Activated naive CD4-positive, alpha-beta T cell treated with anti-CD3 and anti-CD28 coated beads, Interleukin-2, amount 10 ng/mL, durations not matched to agents 7 days and 5 days (primary cell): ENCODE results near the gene USP7.

Source experiments
- CTCF ChIA-PET: fragments of 350-600 bp; sonication (Branson Sonifier 250); formaldehyde crosslinking; loops from one replicate; lab custom pipeline; 2021; ENCODE audit warnings: antibody characterized with exemption; lab: Charles Lee
- DNase-seq: peaks from one replicate; pipeline ENCODE4 v3.0.0-alpha.2; 2020
- H3K27ac Mint-ChIP-seq: one replicate; pipeline ENCODE4 v1.8.0; 2021; ENCODE audit warnings: mild to moderate bottlenecking, moderate library complexity, mixed read lengths
- H3K27me3 Mint-ChIP-seq: one replicate; pipeline ENCODE4 v1.8.0; 2021; ENCODE audit warnings: mild to moderate bottlenecking, mixed read lengths
- H3K36me3 Mint-ChIP-seq: one replicate; pipeline ENCODE4 v1.8.0; 2021; ENCODE audit warnings: mixed read lengths
- H3K4me1 Mint-ChIP-seq: one replicate; pipeline ENCODE4 v1.8.0; 2021; ENCODE audit warnings: mixed read lengths
- H3K4me3 Mint-ChIP-seq: one replicate; pipeline ENCODE4 v1.8.0; 2021; ENCODE audit warnings: mild to moderate bottlenecking, moderate library complexity, mixed read lengths
- H3K9me3 Mint-ChIP-seq: one replicate; pipeline ENCODE4 v1.8.0; 2021; ENCODE audit warnings: mixed read lengths

Gene USP7

DNA sequence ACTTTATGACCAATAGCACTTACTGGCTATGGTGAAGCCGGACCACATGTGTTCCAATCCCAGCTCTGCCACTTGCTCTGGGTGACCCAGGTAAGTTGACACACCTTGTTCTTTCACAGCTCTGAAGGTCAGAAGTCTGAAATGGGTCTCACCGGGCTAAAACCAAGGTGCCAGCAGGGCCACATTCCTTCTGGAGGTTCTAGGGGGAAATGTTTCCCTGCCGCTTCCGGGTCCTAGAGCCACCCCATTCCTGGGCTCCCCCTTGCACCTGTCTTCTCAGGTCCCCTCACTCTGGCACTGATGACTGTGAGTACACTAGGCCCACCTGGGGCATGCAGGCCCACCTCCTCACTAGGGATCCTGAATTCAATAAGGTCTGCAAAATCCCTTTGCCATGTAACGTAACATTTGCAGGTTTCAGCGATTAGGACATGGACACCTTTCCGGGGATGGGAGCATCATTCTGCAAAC, 11.4 kb downstream of the USP7 start:
- Mint-ChIP-seq H3K4me3 (no peak overlapping the region), H3K36me3 (peaks cover 8% of the 10 kb centered on the region), H3K27me3 (no peaks in the 10 kb centered on the region), H3K4me1 (peaks cover 82% of the 10 kb centered on the region), H3K27ac (no peak overlapping the region), H3K9me3 (no peaks in the 10 kb centered on the region)
- CTCF ChIA-PET, result interaction anchor here (2.6 kb wide), 1 partner anchor 56 kb away, joined by 5 read pairs; no protein-coding TSS in a partner anchor
- DNase-seq, result no peak

DNA sequence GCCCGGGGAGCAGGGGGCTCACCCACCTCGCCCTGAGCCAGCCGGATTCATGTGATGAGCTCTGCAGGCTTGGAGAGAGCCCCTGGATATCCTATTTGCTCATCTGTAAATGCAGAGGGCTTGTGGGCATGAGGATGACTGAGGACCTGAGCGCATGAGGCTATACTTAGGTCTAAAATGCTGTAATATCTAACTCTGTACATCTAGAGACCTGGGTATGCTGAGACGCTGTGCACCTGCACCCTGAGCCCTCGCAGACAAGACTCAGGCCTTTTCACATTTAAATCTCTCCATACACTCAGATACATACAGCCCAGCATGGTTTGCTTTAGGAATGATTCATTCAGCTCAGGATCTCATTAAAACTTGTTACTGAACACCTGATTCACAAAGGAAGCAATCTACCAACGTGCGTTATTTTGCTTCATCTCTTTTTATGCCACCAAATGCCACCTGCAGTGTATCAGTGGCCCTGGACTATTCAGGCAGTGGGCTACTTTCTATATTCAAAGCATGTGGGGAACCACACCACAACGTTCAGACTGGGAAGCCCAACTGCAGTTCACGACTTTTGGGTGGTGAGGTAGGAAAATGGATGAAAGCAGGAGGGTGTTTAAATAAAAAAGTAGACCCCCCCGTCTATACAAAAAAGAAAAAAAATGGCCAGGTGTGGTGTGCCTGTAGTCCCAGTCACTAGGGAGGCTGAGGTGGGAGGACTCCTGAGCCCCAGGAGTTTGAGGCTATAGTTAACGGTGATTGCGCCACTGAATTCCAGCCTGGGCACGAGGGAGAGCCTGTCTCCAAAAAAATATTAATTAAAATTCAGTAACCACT, 12.0 kb downstream of the USP7 start:
- Mint-ChIP-seq H3K9me3 (no peaks in the 10 kb centered on the region), H3K4me3 (no peak overlapping the region), H3K27me3 (no peaks in the 10 kb centered on the region), H3K4me1 (peaks cover 77% of the 10 kb centered on the region), H3K36me3 (peaks cover 5% of the 10 kb centered on the region), H3K27ac (no peak overlapping the region)
- CTCF ChIA-PET, result interaction anchor here (1.7 to 4.8 kb wide), 3 partner anchors 15 to 57 kb away, joined by 4 to 17 read pairs (median 5); no protein-coding TSS in a partner anchor
- DNase-seq, result no peak

DNA sequence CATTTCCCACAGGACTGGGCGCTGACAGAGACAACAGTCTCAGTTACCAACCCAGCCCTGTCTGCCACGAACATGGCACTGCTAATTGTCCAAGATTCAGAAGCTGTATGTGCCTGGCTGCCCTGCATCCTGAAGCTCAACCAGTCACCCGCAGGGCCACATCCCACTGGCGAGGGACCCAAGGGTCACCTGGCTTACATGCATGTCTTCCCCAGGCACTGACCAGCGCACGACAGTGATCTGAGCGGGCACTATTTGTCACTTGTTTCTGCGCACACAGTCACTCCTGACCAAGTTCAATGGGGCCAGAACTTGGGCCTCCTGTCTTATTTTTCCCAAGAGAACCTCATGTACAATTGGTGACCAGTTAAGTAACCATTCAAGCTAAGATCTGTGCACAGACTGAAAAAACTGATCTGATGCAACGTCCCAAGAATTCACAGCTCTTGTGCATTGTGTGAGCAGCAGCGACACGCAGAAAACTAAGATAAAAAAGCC, 13.1 kb downstream of the USP7 start:
- Mint-ChIP-seq H3K27ac (no peak overlapping the region), H3K4me3 (no peak overlapping the region), H3K9me3 (no peaks in the 10 kb centered on the region), H3K36me3 (peaks cover 5% of the 10 kb centered on the region), H3K27me3 (no peaks in the 10 kb centered on the region), H3K4me1 (peaks cover 78% of the 10 kb centered on the region)
- CTCF ChIA-PET, result interaction anchor here (1.2 to 4.8 kb wide), 4 partner anchors 14 to 188 kb away, joined by 3 to 17 read pairs (median 4); no protein-coding TSS in a partner anchor
- DNase-seq, result no peak

DNA sequence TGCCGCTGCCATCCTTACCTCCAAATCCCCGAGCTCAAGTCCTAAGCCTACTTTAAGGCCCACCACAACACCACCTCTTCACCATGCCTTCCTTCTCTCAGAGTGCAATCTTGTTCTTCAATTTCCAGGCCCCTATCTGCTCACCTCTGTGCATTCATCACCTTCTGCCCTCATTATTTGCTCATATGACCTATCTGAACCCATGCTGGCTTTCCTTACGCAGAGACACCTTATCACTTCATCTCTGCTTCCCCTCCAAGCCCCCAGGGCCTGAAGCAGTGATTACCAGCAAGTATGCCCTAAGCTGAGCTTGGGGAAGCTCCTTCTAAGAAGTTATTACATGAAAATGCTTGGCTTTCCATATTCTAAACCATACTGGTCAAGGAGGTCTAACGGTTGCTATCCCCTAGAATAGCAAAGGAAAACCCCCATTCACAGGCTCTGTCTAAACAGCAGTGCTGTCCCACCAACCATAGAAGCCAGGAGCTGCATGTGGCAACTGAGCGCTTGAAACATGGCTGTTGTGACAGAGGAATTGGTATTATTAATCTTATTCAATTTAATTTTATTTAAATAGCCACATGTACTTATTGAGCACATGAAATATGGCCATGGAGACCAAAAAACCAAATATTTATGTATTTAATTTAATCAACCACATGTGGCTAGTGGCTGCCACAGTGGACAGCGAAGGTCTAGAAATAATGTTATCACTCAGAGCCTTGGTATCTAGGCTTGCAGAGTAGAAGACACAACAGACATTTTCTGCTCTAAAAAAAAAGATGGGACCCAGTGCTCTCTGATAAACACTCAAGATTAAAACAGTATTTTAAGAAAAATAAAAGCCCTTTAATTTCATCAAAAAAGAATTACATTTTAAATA, 13.9 kb downstream of the USP7 start:
- H3K27ac Mint-ChIP-seq, result no peak overlapping the region
- H3K36me3 Mint-ChIP-seq, result peaks cover 5% of the 10 kb centered on the region
- H3K4me1 Mint-ChIP-seq, result peaks cover 80% of the 10 kb centered on the region
- CTCF ChIA-PET, result interaction anchor here (1.2 to 4.8 kb wide), 4 partner anchors 13 to 189 kb away, joined by 3 to 17 read pairs (median 4); no protein-coding TSS in a partner anchor
- H3K27me3 Mint-ChIP-seq, result no peaks in the 10 kb centered on the region
- H3K9me3 Mint-ChIP-seq, result no peaks in the 10 kb centered on the region
- no peak for DNase-seq
- no peak overlapping the region for H3K4me3 Mint-ChIP-seq

DNA sequence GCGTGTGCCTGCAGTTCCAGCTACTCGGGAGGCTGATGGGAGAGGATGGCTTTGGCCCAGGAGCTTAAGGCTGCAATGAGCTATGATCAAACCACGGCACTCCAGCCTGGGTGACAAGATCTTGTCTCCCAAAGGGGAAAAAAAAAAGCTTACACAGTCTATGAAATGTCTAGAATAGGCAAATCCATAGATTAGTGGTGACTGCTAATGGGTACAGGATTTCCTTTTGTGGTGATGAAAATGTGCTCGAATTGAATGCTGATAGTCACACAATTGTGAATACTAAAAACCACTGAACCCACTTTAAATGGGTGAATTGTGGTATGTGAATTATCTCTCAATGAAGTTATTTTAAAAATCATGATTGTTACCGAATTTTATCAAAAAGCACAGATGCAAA, 14.9 kb downstream of the USP7 start:
- H3K27me3 Mint-ChIP-seq, result no peaks in the 10 kb centered on the region
- no peak overlapping the region for H3K4me3 Mint-ChIP-seq
- no peak for DNase-seq
- H3K27ac Mint-ChIP-seq, result peak overlapping the region; percentile 45
- no peaks in the 10 kb centered on the region for H3K9me3 Mint-ChIP-seq
- CTCF ChIA-PET, result interaction anchor here (2.2 to 4.8 kb wide), 2 partner anchors 12 to 60 kb away, joined by 7 to 17 read pairs; no protein-coding TSS in a partner anchor
- peaks cover 5% of the 10 kb centered on the region for H3K36me3 Mint-ChIP-seq
- peaks cover 86% of the 10 kb centered on the region for H3K4me1 Mint-ChIP-seq

DNA sequence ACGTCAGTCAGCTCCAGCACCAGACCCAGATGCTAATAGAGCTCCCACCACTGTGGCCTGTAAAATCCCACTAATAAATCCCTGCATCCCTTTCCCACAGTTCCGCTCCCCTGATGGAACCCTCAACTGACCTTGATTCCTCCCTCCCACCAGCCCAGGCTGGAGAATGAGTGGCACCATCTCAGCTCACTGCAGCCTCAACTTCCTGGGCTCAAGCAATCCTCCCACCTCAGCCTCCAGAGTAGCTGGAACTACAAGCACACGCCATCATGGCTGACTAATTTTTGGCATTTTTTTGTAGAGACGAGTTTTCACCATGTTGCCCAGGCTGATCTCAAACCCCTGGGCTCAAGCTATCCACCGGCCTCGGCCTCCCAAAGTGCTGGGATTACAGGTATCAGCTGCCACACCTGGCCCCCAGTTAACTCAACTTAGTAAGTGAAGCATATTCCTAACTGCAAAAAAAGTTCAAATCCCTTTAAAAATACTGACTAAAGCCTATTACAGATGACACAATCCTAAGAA, 15.6 kb downstream of the USP7 start:
- Mint-ChIP-seq H3K4me3 (no peak overlapping the region), H3K4me1 (peaks cover 91% of the 10 kb centered on the region), H3K27ac (no peak overlapping the region), H3K27me3 (no peaks in the 10 kb centered on the region), H3K9me3 (no peaks in the 10 kb centered on the region), H3K36me3 (peaks cover 3% of the 10 kb centered on the region)
- CTCF ChIA-PET, result interaction anchor here (2.2 to 4.8 kb wide), 2 partner anchors 12 to 61 kb away, joined by 7 to 17 read pairs; no protein-coding TSS in a partner anchor
- no peak for DNase-seq

DNA sequence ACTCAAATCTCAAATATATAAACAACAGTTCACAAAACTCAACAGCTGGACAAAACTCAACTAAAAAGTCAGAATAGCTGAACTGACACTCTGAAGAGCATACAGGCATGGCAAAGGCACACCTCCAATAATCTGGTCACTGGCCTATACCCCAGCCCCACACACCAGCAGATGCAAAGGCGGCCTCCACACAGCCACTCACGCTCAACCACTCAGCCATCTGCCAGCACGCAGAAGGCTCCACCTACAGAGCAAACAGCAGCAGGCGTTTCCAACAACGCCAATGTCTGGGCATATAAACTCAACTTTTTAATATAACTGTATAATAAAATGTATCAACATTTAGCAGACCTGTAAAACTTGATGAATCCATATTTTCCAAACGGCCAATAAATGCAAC, 17.2 kb downstream of the USP7 start:
- no peaks in the 10 kb centered on the region for H3K27me3 Mint-ChIP-seq
- DNase-seq, result no peak
- H3K4me3 Mint-ChIP-seq, result no peak overlapping the region
- CTCF ChIA-PET, result interaction anchor here (1.5 to 2.6 kb wide), 3 partner anchors 10 to 62 kb away, joined by 3 to 10 read pairs (median 7); no protein-coding TSS in a partner anchor
- H3K27ac Mint-ChIP-seq, result no peak overlapping the region
- H3K36me3 Mint-ChIP-seq, result no peaks in the 10 kb centered on the region
- peaks cover 88% of the 10 kb centered on the region for H3K4me1 Mint-ChIP-seq
- no peaks in the 10 kb centered on the region for H3K9me3 Mint-ChIP-seq

DNA sequence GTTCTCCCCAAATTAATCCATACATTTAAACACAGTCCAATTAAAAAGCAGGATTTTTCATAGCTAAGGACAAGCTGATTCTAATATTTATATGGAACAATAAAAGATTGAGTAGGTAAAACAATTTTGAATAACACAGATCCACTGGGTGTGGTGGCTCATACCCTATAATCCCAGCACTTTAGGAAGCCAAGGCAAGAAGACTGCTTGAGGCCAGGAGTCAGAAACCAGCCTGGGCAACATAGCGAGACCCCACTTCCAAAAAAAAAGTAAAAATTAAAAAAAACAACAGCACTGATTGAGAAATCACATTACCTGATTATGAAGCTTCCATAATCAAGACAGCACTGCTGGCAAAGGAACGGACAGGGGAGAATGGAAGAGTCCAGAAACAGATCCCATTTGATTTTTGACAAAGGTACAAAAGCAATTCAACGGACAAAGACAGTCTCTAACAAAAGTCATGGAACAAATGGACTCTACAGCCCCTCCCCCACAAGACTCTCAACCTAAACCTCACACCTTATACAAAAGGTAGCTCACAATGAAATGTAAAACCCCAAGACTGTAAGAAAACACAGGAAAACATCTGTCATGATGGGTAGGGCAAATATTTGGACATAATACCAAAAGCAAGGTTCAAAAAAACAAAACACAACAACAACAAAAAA, 17.9 kb downstream of the USP7 start:
- Mint-ChIP-seq H3K36me3 (no peaks in the 10 kb centered on the region), H3K4me1 (peaks cover 82% of the 10 kb centered on the region), H3K27ac (no peak overlapping the region), H3K27me3 (no peaks in the 10 kb centered on the region), H3K9me3 (no peaks in the 10 kb centered on the region), H3K4me3 (no peak overlapping the region)
- DNase-seq, result no peak
- CTCF ChIA-PET, result interaction anchor here (1.5 to 2.6 kb wide), 2 partner anchors 10 to 15 kb away, joined by 3 to 10 read pairs; no protein-coding TSS in a partner anchor

DNA sequence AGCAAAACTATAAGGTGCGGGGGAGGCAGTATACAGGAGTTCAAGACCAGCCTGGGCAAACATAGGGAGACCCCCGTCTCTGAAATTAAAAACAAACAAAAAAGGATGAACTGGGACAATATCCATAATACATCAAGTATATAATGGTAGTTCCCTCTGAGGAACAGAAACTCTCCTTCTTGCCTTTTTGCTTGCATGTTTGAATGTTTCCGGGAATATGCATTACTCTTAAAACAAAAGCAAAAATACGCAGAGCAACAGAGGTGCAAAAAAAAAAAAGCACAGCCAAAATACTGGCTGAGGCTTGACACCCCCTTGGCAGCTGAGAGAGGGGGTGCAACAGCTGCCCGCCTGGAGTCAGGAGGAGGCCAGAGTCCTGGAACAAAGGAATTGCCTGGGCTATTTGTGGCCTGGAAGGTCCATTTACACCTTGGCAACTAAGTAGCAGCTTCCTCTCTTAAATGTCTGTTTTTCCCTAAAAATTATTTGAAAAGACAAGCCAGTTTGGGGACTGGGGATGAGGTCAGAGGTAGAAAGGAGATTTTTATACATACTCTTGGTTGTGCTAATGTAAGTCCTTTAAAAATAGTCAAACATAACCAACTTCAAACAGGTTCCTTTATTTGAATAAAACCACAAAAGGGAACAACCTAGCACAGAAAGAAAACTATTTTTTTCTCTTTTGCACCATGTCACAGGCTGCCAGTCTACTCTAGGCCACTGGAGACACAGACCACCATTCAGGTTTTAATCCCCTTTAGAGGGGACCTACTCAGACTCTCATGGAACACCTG, 19.5 kb downstream of the USP7 start:
- CTCF ChIA-PET, result interaction anchor here (0.5 to 2.6 kb wide), 2 partner anchors 8 to 99 kb away, joined by 4 to 10 read pairs; no protein-coding TSS in a partner anchor
- Mint-ChIP-seq H3K4me1 (peaks cover 79% of the 10 kb centered on the region), H3K4me3 (peak overlapping the region; percentile 52), H3K36me3 (no peaks in the 10 kb centered on the region), H3K9me3 (no peaks in the 10 kb centered on the region), H3K27ac (peak overlapping the region; percentile 84), H3K27me3 (no peaks in the 10 kb centered on the region)
- no peak for DNase-seq

DNA sequence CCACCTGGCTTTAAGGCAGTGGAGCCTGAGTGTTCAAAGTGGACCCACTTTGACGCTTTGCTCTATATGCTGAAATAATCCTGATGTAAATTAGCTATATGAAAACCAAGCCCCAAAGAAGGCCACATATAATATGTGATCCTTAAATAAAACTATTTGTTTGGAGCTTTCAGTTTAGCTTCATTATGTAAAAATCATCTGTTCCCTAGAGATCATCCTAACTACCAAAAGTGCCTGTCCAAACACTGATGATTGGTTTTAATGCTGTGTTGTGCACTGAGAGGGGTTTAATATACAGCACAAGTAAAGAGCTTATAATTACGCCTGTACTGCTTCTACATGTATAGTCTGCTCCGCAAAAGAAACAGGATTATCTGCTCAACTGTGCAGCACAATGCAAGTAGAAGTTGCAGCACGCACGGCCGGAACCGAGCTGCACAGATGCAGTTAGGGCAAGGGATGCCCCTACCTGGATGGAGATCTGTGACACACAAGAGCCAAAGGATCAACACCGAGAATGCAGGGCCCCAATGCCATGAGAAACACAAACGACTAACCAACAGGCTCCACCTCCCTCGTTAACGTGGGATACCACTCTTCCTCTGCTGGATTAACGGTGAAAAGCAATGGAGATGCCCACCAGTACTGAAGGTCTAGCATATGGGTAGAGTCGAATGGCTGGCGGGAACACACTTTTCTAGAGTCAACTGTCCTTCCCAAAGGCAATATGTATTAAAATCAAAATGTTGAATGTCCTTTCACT, 20.5 kb downstream of the USP7 start:
- Mint-ChIP-seq H3K36me3 (no peaks in the 10 kb centered on the region), H3K4me1 (peaks cover 78% of the 10 kb centered on the region), H3K27ac (no peak overlapping the region), H3K4me3 (no peak overlapping the region), H3K9me3 (no peaks in the 10 kb centered on the region), H3K27me3 (no peaks in the 10 kb centered on the region)
- no peak for DNase-seq
- CTCF ChIA-PET, result interaction anchor here (0.7 to 1.4 kb wide), 2 partner anchors 11 to 66 kb away, joined by 3 to 4 read pairs; no protein-coding TSS in a partner anchor

DNA sequence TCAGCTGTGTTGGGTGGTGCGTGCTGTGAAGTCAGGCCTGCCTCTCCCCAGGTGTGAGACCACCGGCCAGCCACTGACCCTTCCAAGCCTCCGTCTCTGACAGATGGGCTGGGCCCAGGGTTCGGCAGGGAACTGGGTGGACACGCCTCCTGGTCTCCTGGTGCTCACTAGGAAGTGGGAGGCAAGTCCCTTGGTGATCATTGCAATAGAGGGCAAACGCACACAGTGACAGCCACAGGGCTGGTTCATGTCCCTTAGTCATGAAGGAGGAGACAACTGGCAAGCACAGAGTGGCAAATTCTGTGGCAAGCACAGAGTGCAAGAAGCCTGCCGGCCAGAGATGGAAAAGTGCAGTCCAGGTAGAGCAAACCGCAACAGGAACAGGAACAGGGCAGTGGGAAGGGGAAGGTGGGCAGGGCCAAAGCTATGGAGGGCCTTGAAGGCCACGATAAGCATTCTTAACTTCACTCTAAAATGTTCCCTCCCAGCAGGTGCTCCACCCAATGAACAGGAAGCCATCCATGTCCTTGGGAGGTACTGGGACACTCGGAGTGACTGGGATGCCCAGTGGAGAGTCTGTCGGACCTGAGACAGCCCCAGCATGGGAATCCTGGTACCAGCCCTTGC, 21.9 kb downstream of the USP7 start:
- DNase-seq, result no peak
- Mint-ChIP-seq H3K27ac (no peak overlapping the region), H3K4me3 (no peak overlapping the region), H3K9me3 (no peaks in the 10 kb centered on the region), H3K4me1 (peaks cover 82% of the 10 kb centered on the region), H3K27me3 (no peaks in the 10 kb centered on the region), H3K36me3 (no peaks in the 10 kb centered on the region)
- CTCF ChIA-PET, result interaction anchor here (1.4 kb wide), 1 partner anchor 67 kb away, joined by 4 read pairs; no protein-coding TSS in a partner anchor
